HepG2 (cell line): ENCODE results near the gene SLC25A44. TPM values are rescaled to one million over a fixed set of nuclear protein-coding genes. Genes with fewer than 3 reads are reported as not detected.
A peak's percentile ranks its signal among the peaks of the same experiment; 100 is the strongest.

Experiments
- ATF7-NPFF ChIP-seq: sonication (generic); formaldehyde crosslinking; IDR thresholded peaks from 2 replicates; pipeline ENCODE4 v1.8.1; 2023; ENCODE audit warnings: mild to moderate bottlenecking, low read depth, missing genetic modification reagents, moderate library complexity
- CAMTA2 ChIP-seq: sonication (generic); formaldehyde crosslinking; IDR thresholded peaks from 2 replicates; pipeline ENCODE4 v1.4.0; 2020; ENCODE audit warnings: mild to moderate bottlenecking, missing genetic modification reagents, borderline replicate concordance
- FOXK2 ChIP-seq: fragments of 450-650 bp; IDR thresholded peaks from 2 replicates; pipeline ENCODE4 v1.6.1; 2016
- HDAC2 ChIP-seq: sonication (generic); formaldehyde crosslinking; IDR thresholded peaks from 2 replicates; pipeline ENCODE4 v1.4.0; 2020; ENCODE audit warnings: missing genetic modification reagents
- KLF13 ChIP-seq: sonication (generic); formaldehyde crosslinking; IDR thresholded peaks from 2 replicates; pipeline ENCODE4 v1.4.0; 2020; ENCODE audit warnings: mild to moderate bottlenecking, missing genetic modification reagents
- KMT2A ChIP-seq: sonication (generic); formaldehyde crosslinking; IDR thresholded peaks from 2 replicates; pipeline ENCODE4 v1.4.0; 2020; ENCODE audit warnings: missing genetic modification reagents
- MYC ChIP-seq: sonication (generic); formaldehyde crosslinking; IDR thresholded peaks from 2 replicates; pipeline ENCODE4 v1.9.0; 2021; ENCODE audit warnings: missing genetic modification reagents, borderline replicate concordance
- NR1H2 ChIP-seq: sonication (generic); formaldehyde crosslinking; IDR thresholded peaks from 2 replicates; pipeline ENCODE4 v1.8.1; 2022; ENCODE audit warnings: low read depth, missing genetic modification reagents, borderline replicate concordance
- RBM39 ChIP-seq: fragments of 200-400 bp; formaldehyde crosslinking; IDR thresholded peaks from one replicate; pipeline ENCODE4 v1.6.1; 2018; ENCODE audit warnings: antibody characterized with exemption, mild to moderate bottlenecking, low read depth, low read length; ENCODE audit not compliant: poor library complexity, severe bottlenecking
- SP140L ChIP-seq: sonication (generic); formaldehyde crosslinking; IDR thresholded peaks from 2 replicates; pipeline ENCODE4 v1.4.0; 2020; ENCODE audit warnings: missing genetic modification reagents, borderline replicate concordance
- ZEB1 ChIP-seq: IDR thresholded peaks from 2 replicates; pipeline ENCODE4 v1.6.1; 2012; ENCODE audit warnings: mild to moderate bottlenecking, low read depth, inconsistent platforms; ENCODE audit not compliant: insufficient replicate concordance
- ZNF329 ChIP-seq: sonication (generic); formaldehyde crosslinking; IDR thresholded peaks from 2 replicates; pipeline ENCODE4 v1.9.0; 2021; ENCODE audit warnings: low read depth, mild to moderate bottlenecking, missing genetic modification reagents
- ZNF34 ChIP-seq: sonication (generic); formaldehyde crosslinking; IDR thresholded peaks from 2 replicates; pipeline ENCODE4 v1.4.0; 2020; ENCODE audit warnings: mild to moderate bottlenecking, missing genetic modification reagents, borderline replicate concordance
- ZNF431 ChIP-seq: sonication (generic); formaldehyde crosslinking; IDR thresholded peaks from 2 replicates; pipeline ENCODE4 v1.9.0; 2022; ENCODE audit warnings: missing genetic modification reagents, low read depth, mild to moderate bottlenecking, borderline replicate concordance
- ZNF549 ChIP-seq: sonication (generic); formaldehyde crosslinking; IDR thresholded peaks from 2 replicates; pipeline ENCODE4 v1.5.0; 2020; ENCODE audit warnings: missing genetic modification reagents
- ZNF652 ChIP-seq: IDR thresholded peaks from 2 replicates; pipeline ENCODE4 v1.6.1; 2016; ENCODE audit warnings: low read depth, borderline replicate concordance
- polyA plus RNA-seq, 8 experiments: library from polyadenylated mRNA; depleted of rRNA in 3 of 8; stranded (reverse) in 7 of 8; unstranded in 1 of 8; fragments of >200 nt; fragmentation: Illumina TruSeq in 4 of 8; extraction: Trizol in 4 of 8; gene quantifications; 2 replicates each; pipeline versions ENCODE4 v1.2.1 to v1.2.3, GENCODE V29; 2011 to 2016; ENCODE audit warnings: low read depth in 4 of 8, missing spikeins in 1 of 8, mixed read lengths in 1 of 8; ENCODE audit not compliant: insufficient read depth in 1 of 8
- total RNA-seq, 5 experiments: library from RNA; depleted of rRNA; stranded (reverse); fragments of >200 nt; fragmentation: Illumina TruSeq; extraction: Trizol; gene quantifications; 2 replicates each; pipeline ENCODE4 v1.2.3, GENCODE V29; 2016; ENCODE audit warnings: low read depth in 1 of 5
- TF ChIP-seq, protein P1 (sequence below): sonication (generic); formaldehyde crosslinking; conservative IDR thresholded peaks from 2 replicates; pipeline ENCODE4 v1.8.1; 2023; ENCODE audit warnings: missing genetic modification reagents
- TF ChIP-seq, protein P2 (sequence below): sonication (generic); formaldehyde crosslinking; IDR thresholded peaks from 2 replicates; pipeline ENCODE4 v1.5.1; 2020; ENCODE audit warnings: mild to moderate bottlenecking, missing genetic modification reagents, borderline replicate concordance
- TF ChIP-seq, protein P3 (sequence below): IDR thresholded peaks from 2 replicates; pipeline ENCODE4 v1.6.1; 2016; ENCODE audit warnings: low read depth
- TF ChIP-seq, protein P4 (sequence below): sonication (generic); formaldehyde crosslinking; IDR thresholded peaks from 2 replicates; pipeline ENCODE4 v1.4.0; 2020; ENCODE audit warnings: missing genetic modification reagents
- TF ChIP-seq, protein P5 (sequence below): sonication (generic); formaldehyde crosslinking; IDR thresholded peaks from 2 replicates; pipeline ENCODE4 v1.8.1; 2022; ENCODE audit warnings: low read depth, mild to moderate bottlenecking, missing genetic modification reagents

The SLC25A44 gene
- total and polyA plus RNA-seq, 2 of the 13 experiments (the other 11 are each of a cell fraction or from before 2014, with no cell fraction given): 10.7 to 13.4 TPM

DNA sequence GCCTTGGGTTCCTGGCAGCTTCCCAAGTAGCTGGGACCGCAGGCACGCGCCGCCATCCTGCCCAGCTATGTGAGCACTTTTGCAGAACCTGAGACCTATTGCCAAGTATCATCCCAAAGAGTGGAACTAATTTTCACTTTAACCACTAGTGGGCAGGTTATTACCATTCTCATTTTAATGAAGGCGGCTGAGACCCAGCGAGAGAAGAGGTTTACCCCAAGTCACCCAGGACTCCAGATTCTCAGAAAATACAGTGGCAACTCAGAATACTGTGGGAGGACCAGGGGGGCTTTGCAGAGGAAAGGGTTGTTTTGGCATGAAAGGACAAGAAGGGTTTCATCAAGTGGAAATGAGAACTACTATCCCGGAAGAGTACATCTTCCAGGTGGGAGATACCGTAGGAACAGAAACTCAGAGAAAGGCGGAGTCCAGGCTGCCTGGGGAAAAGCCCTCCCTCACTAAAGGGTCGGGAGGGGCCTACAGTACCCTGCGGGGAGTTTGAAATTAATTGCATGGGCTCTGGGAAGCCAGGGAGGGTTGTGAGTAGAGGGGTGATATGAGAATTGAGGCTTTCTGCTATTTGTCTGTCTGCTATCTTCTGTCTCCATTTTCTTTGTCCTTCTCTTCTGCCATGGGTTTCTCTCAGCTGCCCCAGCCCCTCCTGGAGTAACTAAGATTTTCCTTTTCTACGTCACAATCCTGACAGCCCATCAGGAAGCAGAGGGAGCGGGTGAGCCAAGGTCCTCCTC is 47.7 kb upstream of the SLC25A44 start (continued):
- TF ChIP-seq FOXK2 (no peak), RBM39 (no peak), HDAC2 (CRISPR knock-in tag) (peak; percentile 48; the same call in 1 of the 2 replicates), CAMTA2 (CRISPR knock-in tag) (no peak), ZNF329 (CRISPR knock-in tag) (no peak), ZNF431 (CRISPR knock-in tag) (no peak), SP140L (no peak), ATF7-NPFF (CRISPR knock-in tag) (no peak), MYC (no peak), ZNF549 (CRISPR knock-in tag) (no peak), NR1H2 (CRISPR knock-in tag) (no peak), ZNF34 (no peak), KLF13 (no peak), ZNF652 (CRISPR knock-in tag) (no peak), KMT2A (CRISPR knock-in tag) (no peak), ZEB1 (peak; percentile 38)
- TF ChIP-seq, protein P1, sequence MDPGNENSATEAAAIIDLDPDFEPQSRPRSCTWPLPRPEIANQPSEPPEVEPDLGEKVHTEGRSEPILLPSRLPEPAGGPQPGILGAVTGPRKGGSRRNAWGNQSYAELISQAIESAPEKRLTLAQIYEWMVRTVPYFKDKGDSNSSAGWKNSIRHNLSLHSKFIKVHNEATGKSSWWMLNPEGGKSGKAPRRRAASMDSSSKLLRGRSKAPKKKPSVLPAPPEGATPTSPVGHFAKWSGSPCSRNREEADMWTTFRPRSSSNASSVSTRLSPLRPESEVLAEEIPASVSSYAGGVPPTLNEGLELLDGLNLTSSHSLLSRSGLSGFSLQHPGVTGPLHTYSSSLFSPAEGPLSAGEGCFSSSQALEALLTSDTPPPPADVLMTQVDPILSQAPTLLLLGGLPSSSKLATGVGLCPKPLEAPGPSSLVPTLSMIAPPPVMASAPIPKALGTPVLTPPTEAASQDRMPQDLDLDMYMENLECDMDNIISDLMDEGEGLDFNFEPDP (CRISPR knock-in tag): no peak
- TF ChIP-seq, protein P2, sequence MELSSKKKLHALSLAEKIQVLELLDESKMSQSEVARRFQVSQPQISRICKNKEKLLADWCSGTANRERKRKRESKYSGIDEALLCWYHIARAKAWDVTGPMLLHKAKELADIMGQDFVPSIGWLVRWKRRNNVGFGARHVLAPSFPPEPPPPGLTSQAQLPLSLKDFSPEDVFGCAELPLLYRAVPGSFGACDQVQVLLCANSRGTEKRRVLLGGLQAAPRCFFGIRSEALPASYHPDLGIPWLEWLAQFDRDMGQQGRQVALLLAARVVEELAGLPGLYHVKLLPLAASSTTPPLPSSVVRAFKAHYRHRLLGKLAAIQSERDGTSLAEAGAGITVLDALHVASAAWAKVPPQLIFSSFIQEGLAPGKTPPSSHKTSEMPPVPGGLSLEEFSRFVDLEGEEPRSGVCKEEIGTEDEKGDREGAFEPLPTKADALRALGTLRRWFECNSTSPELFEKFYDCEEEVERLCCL (CRISPR knock-in tag): no peak
- TF ChIP-seq, protein P3, sequence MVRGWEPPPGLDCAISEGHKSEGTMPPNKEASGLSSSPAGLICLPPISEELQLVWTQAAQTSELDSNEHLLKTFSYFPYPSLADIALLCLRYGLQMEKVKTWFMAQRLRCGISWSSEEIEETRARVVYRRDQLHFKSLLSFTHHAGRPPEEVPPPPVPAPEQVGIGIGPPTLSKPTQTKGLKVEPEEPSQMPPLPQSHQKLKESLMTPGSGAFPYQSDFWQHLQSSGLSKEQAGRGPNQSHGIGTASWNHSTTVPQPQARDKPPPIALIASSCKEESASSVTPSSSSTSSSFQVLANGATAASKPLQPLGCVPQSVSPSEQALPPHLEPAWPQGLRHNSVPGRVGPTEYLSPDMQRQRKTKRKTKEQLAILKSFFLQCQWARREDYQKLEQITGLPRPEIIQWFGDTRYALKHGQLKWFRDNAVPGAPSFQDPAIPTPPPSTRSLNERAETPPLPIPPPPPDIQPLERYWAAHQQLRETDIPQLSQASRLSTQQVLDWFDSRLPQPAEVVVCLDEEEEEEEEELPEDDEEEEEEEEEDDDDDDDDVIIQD (CRISPR knock-in tag): no peak
- TF ChIP-seq, protein P4, sequence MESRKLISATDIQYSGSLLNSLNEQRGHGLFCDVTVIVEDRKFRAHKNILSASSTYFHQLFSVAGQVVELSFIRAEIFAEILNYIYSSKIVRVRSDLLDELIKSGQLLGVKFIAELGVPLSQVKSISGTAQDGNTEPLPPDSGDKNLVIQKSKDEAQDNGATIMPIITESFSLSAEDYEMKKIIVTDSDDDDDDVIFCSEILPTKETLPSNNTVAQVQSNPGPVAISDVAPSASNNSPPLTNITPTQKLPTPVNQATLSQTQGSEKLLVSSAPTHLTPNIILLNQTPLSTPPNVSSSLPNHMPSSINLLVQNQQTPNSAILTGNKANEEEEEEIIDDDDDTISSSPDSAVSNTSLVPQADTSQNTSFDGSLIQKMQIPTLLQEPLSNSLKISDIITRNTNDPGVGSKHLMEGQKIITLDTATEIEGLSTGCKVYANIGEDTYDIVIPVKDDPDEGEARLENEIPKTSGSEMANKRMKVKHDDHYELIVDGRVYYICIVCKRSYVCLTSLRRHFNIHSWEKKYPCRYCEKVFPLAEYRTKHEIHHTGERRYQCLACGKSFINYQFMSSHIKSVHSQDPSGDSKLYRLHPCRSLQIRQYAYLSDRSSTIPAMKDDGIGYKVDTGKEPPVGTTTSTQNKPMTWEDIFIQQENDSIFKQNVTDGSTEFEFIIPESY: no peak
- TF ChIP-seq, protein P5, sequence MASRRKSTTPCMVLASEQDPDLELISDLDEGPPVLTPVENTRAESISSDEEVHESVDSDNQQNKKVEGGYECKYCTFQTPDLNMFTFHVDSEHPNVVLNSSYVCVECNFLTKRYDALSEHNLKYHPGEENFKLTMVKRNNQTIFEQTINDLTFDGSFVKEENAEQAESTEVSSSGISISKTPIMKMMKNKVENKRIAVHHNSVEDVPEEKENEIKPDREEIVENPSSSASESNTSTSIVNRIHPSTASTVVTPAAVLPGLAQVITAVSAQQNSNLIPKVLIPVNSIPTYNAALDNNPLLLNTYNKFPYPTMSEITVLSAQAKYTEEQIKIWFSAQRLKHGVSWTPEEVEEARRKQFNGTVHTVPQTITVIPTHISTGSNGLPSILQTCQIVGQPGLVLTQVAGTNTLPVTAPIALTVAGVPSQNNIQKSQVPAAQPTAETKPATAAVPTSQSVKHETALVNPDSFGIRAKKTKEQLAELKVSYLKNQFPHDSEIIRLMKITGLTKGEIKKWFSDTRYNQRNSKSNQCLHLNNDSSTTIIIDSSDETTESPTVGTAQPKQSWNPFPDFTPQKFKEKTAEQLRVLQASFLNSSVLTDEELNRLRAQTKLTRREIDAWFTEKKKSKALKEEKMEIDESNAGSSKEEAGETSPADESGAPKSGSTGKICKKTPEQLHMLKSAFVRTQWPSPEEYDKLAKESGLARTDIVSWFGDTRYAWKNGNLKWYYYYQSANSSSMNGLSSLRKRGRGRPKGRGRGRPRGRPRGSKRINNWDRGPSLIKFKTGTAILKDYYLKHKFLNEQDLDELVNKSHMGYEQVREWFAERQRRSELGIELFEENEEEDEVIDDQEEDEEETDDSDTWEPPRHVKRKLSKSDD (CRISPR knock-in tag): no peak
